Spinal cord (tissue), 10 donors: Measurements from ENCODE around the gene JAGN1. TPM values are rescaled to one million over a fixed set of nuclear protein-coding genes. Genes with fewer than 3 reads are reported as not detected.
"Not testable (repeated sequence)": the region's sequence is repeated elsewhere in the genome, so short reads cannot be mapped to it uniquely, and the experiment has no call there.

Source experiments
- DNase-seq, 6 donors: peaks; one replicate each; pipeline versions ENCODE4 v3.0.0 to v3.0.0-alpha.2; 2013 to 2015; ENCODE audit warnings: low spot score in 6 of 6, low read depth in 4 of 6
- H3K27ac ChIP-seq: one replicate; pipeline ENCODE4 v1.5.1; 2013; ENCODE audit warnings: low read depth, low read length, control low read depth
- H3K27me3 ChIP-seq: one replicate; pipeline ENCODE4 v1.6.1; 2013; ENCODE audit warnings: low read length; ENCODE audit not compliant: control insufficient read depth, insufficient read depth
- H3K36me3 ChIP-seq: one replicate; pipeline ENCODE4 v1.6.1; 2013; ENCODE audit warnings: low read length; ENCODE audit not compliant: control insufficient read depth, insufficient read depth
- H3K4me1 ChIP-seq: one replicate; pipeline ENCODE4 v1.6.1; 2013; ENCODE audit warnings: low read length; ENCODE audit not compliant: control insufficient read depth, insufficient read depth
- H3K4me3 ChIP-seq: one replicate; pipeline ENCODE4 v1.5.1; 2013; ENCODE audit warnings: low read depth, low read length, control low read depth
- H3K9me3 ChIP-seq: one replicate; pipeline ENCODE4 v1.6.1; 2013; ENCODE audit warnings: low read length; ENCODE audit not compliant: control insufficient read depth, insufficient read depth
- WGBS: methylation state at CpG from one replicate; pipeline ENCODE4 v1.1.5; 2013; ENCODE audit warnings: missing lambda C conversion rate; ENCODE audit not compliant: insufficient coverage; 5-methylcytosine and 5-hydroxymethylcytosine counted together
- long read RNA-seq, 4 donors: transcript quantifications; one replicate each; lab custom pipeline, GENCODE V29; 2026
- polyA plus RNA-seq, 2 donors: library from polyadenylated mRNA; unstranded; fragments of 120-200 nt; gene quantifications; one replicate each; pipeline ENCODE4 v1.2.1, GENCODE V29; 2013; ENCODE audit not compliant: insufficient read length in 2 of 2
- total RNA-seq, 2 donors: library from RNA; depleted of rRNA in 1 of 2; stranded (reverse); fragments of 120-200 nt in 1 of 2; fragments of >200 nt in 1 of 2; gene quantifications; one replicate each; pipeline versions ENCODE4 v1.2.3 to v1.2.4, GENCODE V29; 2013 to 2014
- donor health status: healthy.

Gene JAGN1
- total RNA-seq (10 to 100 TPM; 16.7 to 25.2 TPM), polyA plus RNA-seq (10 to 100 TPM; 34.0 to 35.2 TPM)
- long read RNA-seq, donor 1, transcript JAGN1-201 (2 exons, 1,675 nt), result major isoform, 20 of 20 reads
- long read RNA-seq, donor 1, partial matches to known transcripts, result 0 of 20 reads
- long read RNA-seq, donor 1, other reads (novel, unspliced or antisense), result 0 of 20 reads
- long read RNA-seq, donor 2, transcript JAGN1-201 (2 exons, 1,675 nt), result major isoform, 13 of 13 reads
- long read RNA-seq, donor 2, partial matches to known transcripts, result 0 of 13 reads
- long read RNA-seq, donor 2, other reads (novel, unspliced or antisense), result 0 of 13 reads
- long read RNA-seq, donor 3, transcript JAGN1-201 (2 exons, 1,675 nt), result major isoform, 16 of 16 reads
- long read RNA-seq, donor 3, partial matches to known transcripts, result 0 of 16 reads
- long read RNA-seq, donor 3, other reads (novel, unspliced or antisense), result 0 of 16 reads
- long read RNA-seq, donor 4, transcript JAGN1-201 (2 exons, 1,675 nt), result major isoform, 36 of 36 reads
- long read RNA-seq, donor 4, partial matches to known transcripts, result 0 of 36 reads
- long read RNA-seq, donor 4, other reads (novel, unspliced or antisense), result 0 of 36 reads

- H3K27me3 ChIP-seq, result no peaks in the 10 kb centered on the region
- 0% methylated on average over 55 of the region's 62 CpGs for WGBS
- H3K36me3 ChIP-seq, result peaks cover 8% of the 10 kb centered on the region
- peak within 1 kb of the TSS; percentile 93 for H3K4me3 ChIP-seq
- DNase-seq, result peak; percentile 83 to 97 (median 86)
- H3K9me3 ChIP-seq, result no peaks in the 10 kb centered on the region
- H3K4me1 ChIP-seq, result peaks cover 14% of the 10 kb centered on the region
- H3K27ac ChIP-seq, result peak within 1 kb of the TSS; percentile 80
Measured at GRCh38 chr3:9890249-9891071, at the start of gene JAGN1. Gene JAGN1 (plus strand): TSS chr3:9890610. CDS start chr3:9890723, 113 bp downstream.

GRCh38 chr3:9841015-9841414 is 49.4 kb upstream of the JAGN1 start:
- 80% methylated on average over 3 of the region's 8 CpGs for WGBS
- Histone ChIP-seq H3K36me3 (peaks cover 42% of the 10 kb centered on the region), H3K4me3 (no peak overlapping the region), H3K27me3 (no peaks in the 10 kb centered on the region), H3K27ac (no peak overlapping the region), H3K4me1 (peaks cover 10% of the 10 kb centered on the region), H3K9me3 (no peaks in the 10 kb centered on the region)
- no peak for DNase-seq

GRCh38 chr3:9843715-9844438 is 46.5 kb upstream of the JAGN1 start, which contains the start of gene RPUSD3:
Gene RPUSD3 (minus strand): TSS chr3:9844008. CDS start chr3:9843990, 18 bp downstream.
- Histone ChIP-seq H3K27me3 (no peaks in the 10 kb centered on the region), H3K4me1 (peaks cover 10% of the 10 kb centered on the region), H3K27ac (peak within 1 kb of the TSS; percentile 44), H3K4me3 (peak within 1 kb of the TSS; percentile 97), H3K9me3 (no peaks in the 10 kb centered on the region), H3K36me3 (peaks cover 30% of the 10 kb centered on the region)
- peak; percentile 96 to 99 (median 98) for DNase-seq
- 0% methylated on average over 35 of the region's 42 CpGs for WGBS

GRCh38 chr3:9846231-9846630 is 44.2 kb upstream of the JAGN1 start:
- WGBS, result 72% methylated on average over 6 of the region's 6 CpGs
- H3K27ac ChIP-seq, result no peak overlapping the region
- H3K27me3 ChIP-seq, result no peaks in the 10 kb centered on the region
- H3K4me3 ChIP-seq, result no peak overlapping the region
- H3K36me3 ChIP-seq, result peaks cover 9% of the 10 kb centered on the region
- no peak for DNase-seq
- H3K4me1 ChIP-seq, result peaks cover 10% of the 10 kb centered on the region
- H3K9me3 ChIP-seq, result no peaks in the 10 kb centered on the region

- no peak for DNase-seq
- no peak overlapping the region for H3K27ac ChIP-seq
- 92% methylated on average over 4 of the region's 6 CpGs for WGBS
Measured at GRCh38 chr3:9846931-9847488, 43.4 kb upstream of the JAGN1 start.

GRCh38 chr3:9847870-9848269 is 42.5 kb upstream of the JAGN1 start:
- no CpG with 5 or more reads among the region's 9 CpGs for WGBS
- H3K9me3 ChIP-seq, H3K36me3 ChIP-seq, H3K27me3 ChIP-seq, H3K4me3 ChIP-seq, H3K27ac ChIP-seq, DNase-seq: not testable (repeated sequence)
- peaks cover 14% of the 10 kb centered on the region for H3K4me1 ChIP-seq

More at GRCh38 chr3:9846931-9847488, 43.4 kb upstream of the JAGN1 start:
- H3K36me3 ChIP-seq, result peaks cover 1% of the 10 kb centered on the region
- no peaks in the 10 kb centered on the region for H3K9me3 ChIP-seq
- peaks cover 13% of the 10 kb centered on the region for H3K4me1 ChIP-seq
- no peak overlapping the region for H3K4me3 ChIP-seq
- no peaks in the 10 kb centered on the region for H3K27me3 ChIP-seq

GRCh38 chr3:9848860-9849259 is 41.5 kb upstream of the JAGN1 start:
- not testable (repeated sequence) for H3K9me3 ChIP-seq, H3K4me1 ChIP-seq, H3K27me3 ChIP-seq, H3K27ac ChIP-seq, H3K4me3 ChIP-seq, H3K36me3 ChIP-seq
- peak in 2 of 6 donors; percentile 43 to 72 for DNase-seq
- no CpG with 5 or more reads among the region's 4 CpGs for WGBS

GRCh38 chr3:9851383-9851782 is 39.0 kb upstream of the JAGN1 start:
- not testable (repeated sequence) for H3K4me3 ChIP-seq, H3K4me1 ChIP-seq, H3K36me3 ChIP-seq, H3K9me3 ChIP-seq, H3K27me3 ChIP-seq, DNase-seq
- WGBS, result 37% methylated on average over 5 of the region's 6 CpGs
- peak overlapping the region; percentile 35 for H3K27ac ChIP-seq

- H3K4me1 ChIP-seq, H3K27me3 ChIP-seq, H3K36me3 ChIP-seq, H3K4me3 ChIP-seq, H3K9me3 ChIP-seq: not testable (repeated sequence)
- DNase-seq, result peak in 1 of 6 donors; percentile 47
- WGBS, result 28% methylated on average over 2 of the region's 6 CpGs
- peak overlapping the region; percentile 35 for H3K27ac ChIP-seq
Measured at GRCh38 chr3:9851926-9852325, 38.5 kb upstream of the JAGN1 start.
